K562 (cell line): ENCODE data around the gene SNX10. TPM values are rescaled to one million over a fixed set of nuclear protein-coding genes. Genes with fewer than 3 reads are reported as not detected.

Source experiments
- ASH1L ChIP-seq: fragments of 450-650 bp; IDR thresholded peaks from 2 replicates; pipeline ENCODE4 v1.6.1; 2018; ENCODE audit warnings: borderline replicate concordance, mild to moderate bottlenecking, low read depth; ENCODE audit not compliant: partially characterized antibody
- C11orf30 ChIP-seq: fragments of 450-650 bp; IDR thresholded peaks from 2 replicates; pipeline ENCODE4 v1.6.1; 2016; ENCODE audit warnings: low read depth, mild to moderate bottlenecking
- FOSL1 ChIP-seq: fragments of 200-800 bp; sonication (Bioruptor generic); conservative IDR thresholded peaks from 2 replicates; pipeline ENCODE4 v1.6.1; 2016; ENCODE audit warnings: missing genetic modification characterization, missing compliant biosample characterization
- HEY1 ChIP-seq: fragments of 250-450 bp; sonication (Bioruptor Pico); IDR thresholded peaks from 2 replicates; pipeline ENCODE4 v1.5.0; 2020; ENCODE audit warnings: mild to moderate bottlenecking, moderate library complexity, borderline replicate concordance
- KLF16 ChIP-seq: IDR thresholded peaks from 2 replicates; pipeline ENCODE4 v1.6.1; 2016; ENCODE audit warnings: antibody characterized with exemption
- NR0B1 ChIP-seq: fragments of 450-650 bp; IDR thresholded peaks from one replicate; pipeline ENCODE4 v1.6.1; 2018; ENCODE audit warnings: mild to moderate bottlenecking, moderate library complexity; ENCODE audit not compliant: partially characterized antibody
- PTRF ChIP-seq: fragments of 450-650 bp; IDR thresholded peaks from 2 replicates; pipeline ENCODE4 v1.6.1; 2016; ENCODE audit warnings: mild to moderate bottlenecking, missing genetic modification characterization, missing compliant biosample characterization
- RAD51 ChIP-seq: fragments of 450-650 bp; IDR thresholded peaks from 2 replicates; pipeline ENCODE4 v1.7.1; 2016; ENCODE audit warnings: low read depth, mild to moderate bottlenecking, borderline replicate concordance
- SMAD2 ChIP-seq: fragments of 150-350 bp; IDR thresholded peaks from 2 replicates; pipeline ENCODE4 v1.6.1; 2014; ENCODE audit warnings: low read depth, mild to moderate bottlenecking, low read length
- SMAD4 ChIP-seq: fragments of 250-450 bp; sonication (Bioruptor Pico); conservative IDR thresholded peaks from 2 replicates; pipeline ENCODE4 v1.8.0; 2021; ENCODE audit warnings: inconsistent platforms, mild to moderate bottlenecking, moderate library complexity
- TFE3 ChIP-seq: fragments of 450-650 bp; formaldehyde crosslinking; IDR thresholded peaks from 2 replicates; pipeline ENCODE4 v1.4.0; 2020; ENCODE audit warnings: mild to moderate bottlenecking, mixed read lengths
- ZBTB43 ChIP-seq: sonication (generic); formaldehyde crosslinking; IDR thresholded peaks from 2 replicates; pipeline ENCODE4 v1.8.0; 2023; ENCODE audit warnings: mild to moderate bottlenecking, missing genetic modification reagents
- ZNF134 ChIP-seq: fragments of 250-450 bp; sonication (Bioruptor Pico); conservative IDR thresholded peaks from 2 replicates; pipeline ENCODE4 v1.4.0; 2020
- ZNF668 ChIP-seq: fragments of 250-450 bp; sonication (Bioruptor Pico); IDR thresholded peaks from 2 replicates; pipeline ENCODE4 v1.8.0; 2022; ENCODE audit warnings: mild to moderate bottlenecking, inconsistent platforms
- ZNF696 ChIP-seq: fragments of 250-450 bp; sonication (Bioruptor Pico); conservative IDR thresholded peaks from 2 replicates; pipeline ENCODE4 v1.4.0; 2020; ENCODE audit warnings: mild to moderate bottlenecking, moderate library complexity
- polyA plus RNA-seq, 8 experiments: library from polyadenylated mRNA; depleted of rRNA in 4 of 8; stranded (reverse) in 5 of 8; unstranded in 3 of 8; fragments of >200 nt; fragmentation: Nextera tagmentation in 2 of 8; fragmentation: Illumina TruSeq in 1 of 8; extraction: Ambion mirVana in 2 of 8; extraction: Trizol in 1 of 8; gene quantifications; 2 replicates each; pipeline versions ENCODE4 v1.2.1 to v1.2.3, GENCODE V29; 2011 to 2014; ENCODE audit warnings: inconsistent platforms in 1 of 8, missing spikeins in 1 of 8
- total RNA-seq, 7 experiments: library from RNA; depleted of rRNA in 6 of 7; stranded (reverse); fragments of >200 nt in 6 of 7; fragmentation: Illumina TruSeq in 2 of 7; extraction: Trizol in 2 of 7; gene quantifications; 2 replicates each; pipeline versions ENCODE4 v1.2.1 to v1.2.3, GENCODE V29; 2011 to 2021; ENCODE audit warnings: low replicate concordance in 1 of 7
- TF ChIP-seq, protein P1 (sequence below): IDR thresholded peaks from 2 replicates; pipeline ENCODE4 v1.6.1; 2014; ENCODE audit warnings: antibody characterized with exemption
- TF ChIP-seq, protein P2 (sequence below), 2 experiments: fragments of 450-650 bp in 1 of 2; IDR thresholded peaks; 2 replicates each; pipeline ENCODE4 v1.6.1; 2011 to 2017; ENCODE audit warnings: low read depth in 2 of 2, antibody characterized with exemption in 1 of 2, borderline replicate concordance in 1 of 2, low read length in 1 of 2, mild to moderate bottlenecking in 1 of 2, mixed read lengths in 1 of 2; ENCODE audit not compliant: control insufficient read depth in 1 of 2
- TF ChIP-seq, protein P3 (sequence below): fragments of 250-450 bp; sonication (Bioruptor Pico); IDR thresholded peaks from 2 replicates; pipeline ENCODE4 v1.6.1; 2021; ENCODE audit warnings: mild to moderate bottlenecking
- TF ChIP-seq, protein P4 (sequence below): sonication (generic); formaldehyde crosslinking; IDR thresholded peaks from 2 replicates; pipeline ENCODE4 v1.8.0; 2022; ENCODE audit warnings: mild to moderate bottlenecking, missing genetic modification reagents

The SNX10 gene
- total and polyA plus RNA-seq, 9 of the 15 experiments (the other 6 are each of a cell fraction or from before 2014, with no cell fraction given): 6.9 to 16.5 (median 11.5) TPM

- TF ChIP-seq TFE3 (CRISPR knock-in tag): peak; percentile 59
- no peak for TF ChIP-seq ZBTB43 (CRISPR knock-in tag)
- TF ChIP-seq ZNF668 (CRISPR knock-in tag): no peak
- TF ChIP-seq SMAD2: no peak
- TF ChIP-seq ZNF134 (CRISPR knock-in tag): no peak
- TF ChIP-seq, protein P1, sequence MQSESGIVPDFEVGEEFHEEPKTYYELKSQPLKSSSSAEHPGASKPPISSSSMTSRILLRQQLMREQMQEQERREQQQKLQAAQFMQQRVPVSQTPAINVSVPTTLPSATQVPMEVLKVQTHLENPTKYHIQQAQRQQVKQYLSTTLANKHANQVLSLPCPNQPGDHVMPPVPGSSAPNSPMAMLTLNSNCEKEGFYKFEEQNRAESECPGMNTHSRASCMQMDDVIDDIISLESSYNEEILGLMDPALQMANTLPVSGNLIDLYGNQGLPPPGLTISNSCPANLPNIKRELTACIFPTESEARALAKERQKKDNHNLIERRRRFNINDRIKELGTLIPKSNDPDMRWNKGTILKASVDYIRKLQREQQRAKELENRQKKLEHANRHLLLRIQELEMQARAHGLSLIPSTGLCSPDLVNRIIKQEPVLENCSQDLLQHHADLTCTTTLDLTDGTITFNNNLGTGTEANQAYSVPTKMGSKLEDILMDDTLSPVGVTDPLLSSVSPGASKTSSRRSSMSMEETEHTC: 0 out of 2 replicates have a peak, but pooled peaks have one; percentile 26
- peak; percentile 58; the same call in 1 of the 2 replicates for TF ChIP-seq RAD51
- TF ChIP-seq, protein P2, sequence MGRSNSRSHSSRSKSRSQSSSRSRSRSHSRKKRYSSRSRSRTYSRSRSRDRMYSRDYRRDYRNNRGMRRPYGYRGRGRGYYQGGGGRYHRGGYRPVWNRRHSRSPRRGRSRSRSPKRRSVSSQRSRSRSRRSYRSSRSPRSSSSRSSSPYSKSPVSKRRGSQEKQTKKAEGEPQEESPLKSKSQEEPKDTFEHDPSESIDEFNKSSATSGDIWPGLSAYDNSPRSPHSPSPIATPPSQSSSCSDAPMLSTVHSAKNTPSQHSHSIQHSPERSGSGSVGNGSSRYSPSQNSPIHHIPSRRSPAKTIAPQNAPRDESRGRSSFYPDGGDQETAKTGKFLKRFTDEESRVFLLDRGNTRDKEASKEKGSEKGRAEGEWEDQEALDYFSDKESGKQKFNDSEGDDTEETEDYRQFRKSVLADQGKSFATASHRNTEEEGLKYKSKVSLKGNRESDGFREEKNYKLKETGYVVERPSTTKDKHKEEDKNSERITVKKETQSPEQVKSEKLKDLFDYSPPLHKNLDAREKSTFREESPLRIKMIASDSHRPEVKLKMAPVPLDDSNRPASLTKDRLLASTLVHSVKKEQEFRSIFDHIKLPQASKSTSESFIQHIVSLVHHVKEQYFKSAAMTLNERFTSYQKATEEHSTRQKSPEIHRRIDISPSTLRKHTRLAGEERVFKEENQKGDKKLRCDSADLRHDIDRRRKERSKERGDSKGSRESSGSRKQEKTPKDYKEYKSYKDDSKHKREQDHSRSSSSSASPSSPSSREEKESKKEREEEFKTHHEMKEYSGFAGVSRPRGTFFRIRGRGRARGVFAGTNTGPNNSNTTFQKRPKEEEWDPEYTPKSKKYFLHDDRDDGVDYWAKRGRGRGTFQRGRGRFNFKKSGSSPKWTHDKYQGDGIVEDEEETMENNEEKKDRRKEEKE (IDR thresholded peaks at IDR 0.05; ENCODE audit: borderline replicate concordance in 1 of 2, control insufficient read depth in 1 of 2, low read depth in 2 of 2, low read length in 1 of 2): no peak
- TF ChIP-seq NR0B1: no peak
- no peak for TF ChIP-seq ASH1L
- TF ChIP-seq PTRF: no peak
- TF ChIP-seq, protein P3, sequence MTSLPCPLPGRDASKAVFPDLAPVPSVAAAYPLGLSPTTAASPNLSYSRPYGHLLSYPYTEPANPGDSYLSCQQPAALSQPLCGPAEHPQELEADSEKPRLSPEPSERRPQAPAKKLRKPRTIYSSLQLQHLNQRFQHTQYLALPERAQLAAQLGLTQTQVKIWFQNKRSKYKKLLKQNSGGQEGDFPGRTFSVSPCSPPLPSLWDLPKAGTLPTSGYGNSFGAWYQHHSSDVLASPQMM: no peak
- TF ChIP-seq ZNF696: no peak
- TF ChIP-seq KLF16: no peak
- TF ChIP-seq HEY1 (CRISPR knock-in tag): no peak
- no peak for TF ChIP-seq C11orf30
- TF ChIP-seq SMAD4: 0 out of 2 replicates have a peak, but pooled peaks have one; percentile 23
- no peak for TF ChIP-seq FOSL1 (tag)
- TF ChIP-seq, protein P4, sequence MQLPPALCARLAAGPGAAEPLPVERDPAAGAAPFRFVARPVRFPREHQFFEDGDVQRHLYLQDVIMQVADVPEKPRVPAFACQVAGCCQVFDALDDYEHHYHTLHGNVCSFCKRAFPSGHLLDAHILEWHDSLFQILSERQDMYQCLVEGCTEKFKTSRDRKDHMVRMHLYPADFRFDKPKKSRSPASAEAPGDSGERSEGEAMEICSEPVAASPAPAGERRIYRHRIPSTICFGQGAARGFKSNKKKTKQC: no peak
Observed at GRCh38 chr7:26419198-26419597, 127.5 kb downstream of the SNX10 start (continued).
